HPDE6-E6E7 (cell line): ENCODE data around the gene RCSD1.

Experiments used
- DNase-seq: peaks from one replicate; pipeline ENCODE4 v3.0.0; 2011; ENCODE audit warnings: missing footprints; ENCODE audit errors: extremely low spot score

The RCSD1 gene

GRCh38 chr1:167618366-167618765 is 11.7 kb upstream of the RCSD1 start:
- DNase-seq: no peak

GRCh38 chr1:167618789-167619188 is 11.2 kb upstream of the RCSD1 start:
- DNase-seq: no peak

GRCh38 chr1:167620002-167620401 is 10.0 kb upstream of the RCSD1 start:
- DNase-seq: no peak

GRCh38 chr1:167621780-167622313 is 8.2 kb upstream of the RCSD1 start:
- no peak for DNase-seq

GRCh38 chr1:167623951-167624350 is 6.1 kb upstream of the RCSD1 start:
- DNase-seq: no peak

GRCh38 chr1:167625040-167625823 is 4.8 kb upstream of the RCSD1 start:
- DNase-seq: no peak

- no peak for DNase-seq
Observed at GRCh38 chr1:167627615-167627864, 2.5 kb upstream of the RCSD1 start.

- no peak for DNase-seq
Observed at GRCh38 chr1:167627865-167628641, 2.0 kb upstream of the RCSD1 start.

GRCh38 chr1:167628741-167629515 is 1.1 kb upstream of the RCSD1 start:
- DNase-seq: no peak

GRCh38 chr1:167630568-167631385 is 745 bp downstream of the RCSD1 start:
- DNase-seq: no peak

GRCh38 chr1:167631386-167631935 is 1.4 kb downstream of the RCSD1 start:
- no peak for DNase-seq

GRCh38 chr1:167631936-167632614 is 2.0 kb downstream of the RCSD1 start:
- DNase-seq: no peak

GRCh38 chr1:167633258-167633944 is 3.4 kb downstream of the RCSD1 start:
- no peak for DNase-seq

GRCh38 chr1:167634435-167634834 is 4.4 kb downstream of the RCSD1 start:
- no peak for DNase-seq

GRCh38 chr1:167635156-167635648 is 5.2 kb downstream of the RCSD1 start:
- DNase-seq: no peak

- no peak for DNase-seq
Observed at GRCh38 chr1:167635941-167636340, 5.9 kb downstream of the RCSD1 start.

- no peak for DNase-seq
Observed at GRCh38 chr1:167638064-167638463, 8.0 kb downstream of the RCSD1 start.

- DNase-seq: no peak
Observed at GRCh38 chr1:167640051-167640450, 10.0 kb downstream of the RCSD1 start.

- DNase-seq: no peak
Observed at GRCh38 chr1:167641786-167642500, 11.9 kb downstream of the RCSD1 start.
